ACHN (cell line): ENCODE data around the gene PLPP1.
A peak's percentile ranks its signal among the peaks of the same experiment; 100 is the strongest.

Experiments used
- DNase-seq: peaks from one replicate; pipeline ENCODE4 v3.0.0-alpha.2; 2015
- in situ Hi-C: cut with HindIII; loops from 2 replicates; pipeline ENCODE4 v1.10.0; 2017; ENCODE audit warnings: low sequenced_read_pairs, low pct_ligation_motif_present, low pct_unique_long_range_greater_than_20kb

Gene PLPP1

DNA sequence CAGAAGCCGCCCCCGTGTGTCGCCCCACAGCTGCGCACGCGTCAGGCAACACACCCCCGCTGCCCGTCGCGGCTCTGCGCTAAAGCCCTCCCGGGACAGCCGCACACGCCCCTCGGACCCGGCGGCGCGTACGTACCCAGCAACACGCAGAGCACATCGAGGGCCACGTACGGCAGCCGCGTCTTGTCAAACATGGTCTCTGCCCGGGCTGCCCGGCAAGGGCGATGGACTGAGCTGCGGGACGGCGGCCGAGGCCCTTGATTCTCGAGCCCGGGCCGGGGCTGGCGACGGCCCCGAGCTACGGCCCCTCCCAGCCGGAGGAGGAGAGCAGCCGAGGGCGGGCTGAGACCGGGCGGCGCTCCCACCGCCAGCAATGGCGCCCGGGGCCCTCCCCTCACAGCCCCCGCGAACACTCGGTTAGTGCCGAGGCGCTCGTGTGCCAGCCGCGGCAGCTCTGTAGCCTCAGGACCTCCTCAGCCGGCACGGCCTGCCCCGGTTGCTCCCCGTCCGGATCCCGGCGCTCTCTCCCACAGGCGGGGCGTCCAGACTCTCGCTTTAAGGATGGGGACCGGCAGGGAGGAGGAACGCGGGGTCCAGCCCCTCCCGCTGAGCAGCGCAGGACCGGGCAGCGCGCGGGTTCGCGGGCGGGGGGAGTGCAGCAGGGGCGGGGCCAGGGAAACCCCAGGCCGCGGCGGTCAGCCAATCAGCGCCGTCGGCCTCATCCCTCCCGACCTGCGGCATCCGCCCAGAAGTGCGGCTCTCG, at the start of gene PLPP1:
Gene PLPP1, minus strand, starts transcription at position 529 of the 763 bp plus-strand sequence. Its CDS starts 335 bp downstream, at position 194.
- in situ Hi-C loops = no loop called here
- peak; percentile 84 for DNase-seq

DNA sequence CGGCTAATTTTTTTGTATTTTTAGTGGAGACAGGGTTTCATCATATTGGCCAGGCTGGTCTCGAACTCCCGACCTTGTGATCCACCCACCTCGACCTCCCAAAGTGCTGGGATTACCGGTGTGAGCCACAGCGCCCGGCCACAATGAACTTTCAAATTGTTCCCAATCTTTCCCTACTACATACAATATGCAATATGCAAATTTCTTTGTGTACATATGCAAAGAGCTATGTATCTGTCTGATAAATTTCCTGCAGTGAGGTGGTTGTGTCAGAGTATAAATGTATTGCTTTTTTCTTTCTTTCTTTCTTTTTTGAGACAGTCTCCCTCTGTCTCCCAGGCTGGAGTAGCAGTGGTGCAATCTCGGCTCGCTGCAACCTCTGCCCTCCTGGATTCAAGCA, 48.8 kb upstream of the PLPP1 start:
- DNase-seq = no peak
- in situ Hi-C loops = no loop called here

DNA sequence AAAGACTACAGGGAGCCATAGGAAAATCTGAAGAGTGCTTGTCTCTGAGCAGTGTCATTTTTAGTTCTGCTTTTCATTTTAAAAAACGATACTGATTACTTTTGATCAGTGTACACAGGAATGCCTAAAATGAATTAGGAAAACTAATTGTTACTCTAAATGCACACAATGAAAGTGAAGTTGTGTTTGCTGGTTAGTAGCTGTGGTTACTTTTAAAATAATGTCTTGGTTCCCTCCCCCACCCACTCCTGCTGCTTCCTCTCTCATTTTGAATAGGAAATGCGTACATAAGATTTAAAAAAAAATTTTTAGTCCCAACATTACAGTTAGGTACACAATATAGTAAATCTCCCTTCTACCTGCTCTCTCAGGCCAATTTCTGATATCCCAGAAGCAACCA, 47.5 kb upstream of the PLPP1 start:
- in situ Hi-C loops = no loop called here
- DNase-seq = no peak

DNA sequence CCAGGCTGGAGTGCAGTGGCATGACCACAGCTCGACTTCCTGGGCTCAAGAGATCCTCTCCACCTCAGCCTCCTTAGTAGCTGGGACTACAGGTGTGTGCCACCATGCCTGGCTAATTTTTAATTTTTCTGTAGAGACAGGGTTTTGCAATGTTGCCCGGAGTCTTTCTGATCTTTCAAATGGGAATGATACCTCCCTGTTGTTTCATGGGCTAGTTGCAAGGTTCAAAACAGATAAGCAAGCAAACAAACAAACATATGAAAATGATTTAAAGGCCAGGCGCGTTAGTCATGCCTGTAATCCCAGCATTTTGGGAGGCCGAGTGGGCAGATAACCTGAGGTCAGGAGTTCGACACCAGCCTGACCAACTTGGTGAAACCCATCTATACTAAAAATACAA, 45.3 kb upstream of the PLPP1 start:
- in situ Hi-C loops = no loop called here

DNA sequence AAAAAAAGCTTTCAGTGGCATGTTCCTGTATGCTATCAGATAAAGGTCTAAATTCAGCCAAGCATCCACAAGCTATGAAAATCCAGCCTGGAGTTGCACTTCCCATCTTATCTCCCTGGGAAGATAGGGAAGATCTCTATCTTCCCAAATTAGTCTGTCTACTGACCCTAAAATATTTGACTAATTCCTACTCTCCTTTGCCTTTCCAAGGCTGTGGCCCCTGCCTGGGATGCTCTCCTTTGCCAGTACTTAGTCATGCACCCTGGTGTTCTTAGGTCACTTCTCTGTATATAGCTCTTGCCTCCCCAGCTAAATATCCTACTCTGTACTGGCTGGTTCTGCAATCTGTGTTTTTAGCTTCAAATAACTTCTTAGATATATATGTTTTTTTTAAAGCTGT, 44.0 kb upstream of the PLPP1 start:
- DNase-seq = no peak
- in situ Hi-C loops = no loop called here

More for the DNA sequence above, 45.3 kb upstream of the PLPP1 start:
- DNase-seq = no peak

DNA sequence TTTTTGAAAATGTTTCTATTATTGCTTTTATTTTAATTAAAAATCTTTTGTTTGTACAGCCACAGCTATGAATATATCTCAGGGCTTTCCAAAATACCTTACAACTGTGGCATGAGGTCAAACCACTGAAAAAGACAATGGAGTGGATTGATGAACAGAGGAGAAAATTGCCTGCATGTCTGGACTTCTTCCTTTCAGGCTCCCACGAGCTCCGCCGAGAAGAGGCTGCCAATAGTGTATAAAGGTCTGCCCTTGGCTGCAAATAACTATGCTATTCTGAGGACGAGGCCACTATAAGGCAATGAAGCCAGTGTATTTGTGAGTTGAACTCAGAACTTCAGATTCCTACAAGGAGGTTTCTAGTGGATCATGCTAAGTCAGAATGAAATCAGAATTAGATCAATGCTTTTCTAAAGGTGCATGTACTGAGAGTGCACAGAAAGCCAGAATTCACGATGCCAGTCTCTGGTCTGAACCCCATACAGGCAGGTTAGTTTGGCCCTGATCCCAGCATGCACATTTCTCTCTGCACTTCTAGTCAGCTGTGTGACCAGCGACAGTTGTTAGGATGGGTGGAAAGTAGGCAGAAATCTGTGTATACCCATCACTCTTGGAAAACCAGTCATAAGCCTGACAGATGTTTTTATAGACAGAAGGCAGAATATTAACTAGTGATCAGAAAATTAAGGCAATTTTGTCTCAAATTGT, 42.7 kb upstream of the PLPP1 start:
- no peak for DNase-seq
- in situ Hi-C loops = no loop called here

DNA sequence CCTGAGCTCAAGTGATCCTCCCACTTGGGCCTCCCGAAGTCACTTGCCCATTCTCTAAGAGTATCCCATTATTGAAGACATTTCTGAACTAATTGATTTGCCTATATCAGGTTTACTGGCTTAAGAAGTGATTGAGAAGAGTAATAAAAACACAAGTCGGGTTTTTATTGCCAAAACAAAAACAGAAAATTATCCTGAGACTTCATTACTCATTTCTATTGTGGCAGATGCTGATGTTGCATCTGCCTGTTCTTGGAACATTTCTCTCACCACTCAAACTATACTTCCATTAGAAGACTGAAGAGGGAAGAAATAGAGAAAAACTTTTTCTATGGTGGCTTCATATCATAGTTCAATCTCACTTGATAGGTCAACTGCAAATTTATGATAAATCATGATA, 41.9 kb upstream of the PLPP1 start:
- DNase-seq = no peak
- in situ Hi-C loops = no loop called here

DNA sequence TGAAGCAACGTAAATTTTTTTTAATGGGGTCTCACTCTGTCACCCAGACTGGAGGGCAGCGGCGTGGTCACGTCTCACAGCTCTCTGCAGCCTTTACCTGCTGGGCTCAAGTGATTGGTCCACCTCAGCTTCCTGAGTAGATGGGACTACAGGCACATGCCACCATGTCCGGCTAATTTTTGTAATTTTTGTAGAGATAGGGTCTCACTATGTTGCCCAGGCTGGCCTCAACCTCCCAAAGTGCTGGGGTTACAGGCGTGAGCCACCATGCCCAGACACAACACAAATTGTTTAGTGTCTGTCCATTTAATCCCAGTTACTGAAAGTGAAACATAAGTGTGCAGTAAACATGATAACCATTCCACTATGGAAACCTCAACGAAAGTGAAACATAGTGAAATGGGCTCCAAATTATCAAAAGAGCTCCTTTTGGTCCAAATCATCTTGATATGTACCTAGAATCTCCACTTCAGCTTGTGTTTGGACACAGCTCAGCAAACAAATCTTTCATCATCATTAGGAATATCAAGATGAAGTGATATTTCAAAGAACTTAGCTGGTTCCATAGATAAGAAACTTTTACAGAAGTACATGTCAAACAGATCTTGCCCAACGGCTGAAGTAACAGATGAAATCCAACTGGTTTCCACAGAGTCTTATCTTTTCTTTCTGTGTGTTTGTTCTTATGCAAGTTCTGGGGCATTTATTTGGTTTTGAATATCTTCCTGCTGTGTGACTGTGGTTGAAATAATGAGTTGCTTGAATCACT, 41.2 kb upstream of the PLPP1 start:
- DNase-seq = no peak
- in situ Hi-C loops = no loop called here

DNA sequence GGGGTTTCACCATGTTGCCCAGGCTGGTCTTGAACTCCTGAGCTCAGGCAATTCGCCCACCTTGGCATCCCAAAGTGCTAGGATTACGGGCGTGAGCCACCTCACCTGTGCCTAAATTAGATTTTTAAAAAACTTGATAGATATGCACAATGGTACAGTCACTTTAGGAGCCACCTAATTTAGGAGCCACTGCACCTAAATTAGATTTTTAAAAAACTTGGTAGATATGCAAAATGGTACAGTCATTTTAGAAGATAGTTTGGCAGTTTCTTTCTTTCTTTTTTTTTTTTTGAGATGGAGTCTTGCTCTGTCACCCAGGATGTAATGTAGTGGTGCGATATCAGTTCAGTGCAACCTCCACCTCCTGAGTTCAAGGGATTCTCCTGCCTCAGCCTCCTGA, 37.8 kb upstream of the PLPP1 start:
- no peak for DNase-seq
- in situ Hi-C loops = no loop called here

DNA sequence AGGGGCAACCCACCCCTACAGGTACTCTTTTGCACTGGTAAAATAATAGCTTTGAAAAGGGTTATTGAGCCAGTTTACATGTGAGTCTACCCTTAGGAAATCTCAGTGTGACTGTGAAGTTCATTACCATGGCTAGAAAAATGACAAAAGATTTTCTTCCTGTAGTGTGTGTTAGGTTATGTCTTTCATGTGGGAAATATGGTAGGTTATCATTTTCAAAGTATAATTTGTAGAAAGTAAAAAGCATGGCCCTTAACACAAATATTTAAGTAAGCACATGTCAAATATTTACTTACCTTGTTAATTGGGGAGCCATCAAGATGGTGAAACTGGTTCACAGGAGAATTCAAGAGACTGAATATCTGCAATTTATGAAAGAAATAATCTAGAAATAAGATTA, 37.3 kb upstream of the PLPP1 start:
- in situ Hi-C loops = no loop called here
- DNase-seq = no peak

DNA sequence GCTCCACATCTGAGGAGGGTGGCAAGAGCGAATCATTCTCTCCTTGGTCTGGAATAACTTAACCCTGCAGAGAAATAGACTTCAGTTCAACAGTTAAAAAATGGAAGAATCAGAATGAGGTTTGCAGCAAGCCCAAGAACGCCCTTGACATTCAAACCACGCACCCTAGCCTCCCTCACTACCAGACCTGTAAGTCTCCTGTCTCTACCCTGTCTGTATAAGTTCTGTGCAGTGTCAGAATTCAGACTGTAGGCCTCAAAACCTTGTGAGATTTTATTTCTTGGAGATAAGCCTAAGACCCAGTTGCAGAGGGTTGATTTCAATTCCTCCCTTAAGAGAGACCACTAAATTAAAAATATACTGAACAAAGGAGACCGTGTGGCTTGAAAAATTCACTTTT, 35.8 kb upstream of the PLPP1 start:
- in situ Hi-C loops = no loop called here
- DNase-seq = no peak

DNA sequence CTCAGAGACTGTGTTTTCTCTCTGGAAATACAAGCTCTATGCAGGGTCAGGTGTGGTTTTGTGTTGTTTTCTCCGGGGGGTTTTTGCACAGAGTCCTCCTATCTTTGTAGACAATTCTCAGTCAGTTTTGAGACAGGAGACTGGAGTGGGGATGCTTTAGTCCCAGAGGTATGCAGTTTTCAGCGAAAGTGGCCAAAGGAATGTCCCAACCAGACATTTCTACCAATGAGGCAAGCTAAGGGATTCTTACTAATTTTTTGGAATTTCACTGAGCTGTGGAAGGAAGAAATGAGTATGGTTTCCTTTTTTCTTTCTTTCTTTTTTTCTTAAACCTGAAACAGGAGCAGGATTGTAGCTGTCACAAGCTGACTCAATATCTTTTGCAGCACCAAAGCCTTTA, 35.3 kb upstream of the PLPP1 start:
- in situ Hi-C loops = no loop called here
- no peak for DNase-seq

DNA sequence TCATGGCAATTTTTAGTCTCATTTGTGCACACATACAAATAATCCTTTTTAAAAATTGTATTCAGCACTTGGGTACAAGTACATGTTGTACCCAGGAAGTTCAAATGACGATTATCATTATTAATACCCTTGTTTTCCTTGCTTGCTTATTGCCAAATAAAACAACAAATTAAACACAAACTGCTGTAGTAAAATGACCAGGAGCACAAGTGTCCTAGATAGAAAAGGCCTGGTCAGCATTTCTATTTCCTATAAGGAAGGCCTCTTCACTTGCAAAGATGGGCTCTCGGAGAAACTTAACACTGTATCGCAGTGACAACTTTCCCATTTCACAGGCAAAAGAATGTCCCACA, 34.7 kb upstream of the PLPP1 start:
- no peak for DNase-seq
- in situ Hi-C loops = no loop called here

DNA sequence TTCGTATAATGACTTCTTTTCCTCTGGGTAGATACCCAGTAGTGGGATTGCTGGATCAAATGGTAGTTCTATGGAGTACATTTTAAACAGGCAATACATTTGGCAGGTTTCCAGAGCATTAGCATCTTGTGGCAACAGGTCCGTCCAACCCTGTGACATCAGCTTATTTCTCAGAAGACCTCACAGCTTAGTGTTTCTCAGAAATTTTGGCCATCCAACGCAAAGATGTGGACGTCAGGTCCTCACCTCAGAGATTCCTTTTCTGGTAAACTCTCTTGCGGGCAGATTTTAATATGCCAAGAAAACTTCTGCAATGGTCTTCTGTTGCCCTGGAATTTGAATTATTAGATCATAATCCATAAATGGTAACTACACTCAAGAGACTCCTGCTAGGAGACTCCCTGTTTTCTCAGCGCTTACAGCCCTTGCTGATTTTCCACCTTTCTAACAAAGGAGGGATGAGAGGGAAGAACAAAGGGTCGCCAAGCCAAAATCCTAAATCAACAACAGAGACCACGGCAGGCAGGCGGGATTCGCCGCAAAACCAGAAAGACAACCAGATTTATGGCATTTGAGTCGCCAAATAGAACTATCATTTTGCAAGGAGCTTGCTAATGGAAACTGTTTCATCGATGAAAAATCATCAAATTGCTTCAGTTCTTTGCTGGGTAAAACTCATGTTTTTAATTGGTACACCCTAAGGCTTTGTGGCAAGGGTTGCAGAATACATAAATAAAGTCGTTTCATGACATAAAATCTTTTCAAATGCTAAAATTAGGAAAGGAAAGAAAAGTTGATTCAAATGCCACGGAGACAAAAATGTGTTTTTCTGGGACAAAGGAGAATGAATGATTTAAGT, 34.1 kb upstream of the PLPP1 start:
- DNase-seq = no peak
- in situ Hi-C loops = no loop called here

DNA sequence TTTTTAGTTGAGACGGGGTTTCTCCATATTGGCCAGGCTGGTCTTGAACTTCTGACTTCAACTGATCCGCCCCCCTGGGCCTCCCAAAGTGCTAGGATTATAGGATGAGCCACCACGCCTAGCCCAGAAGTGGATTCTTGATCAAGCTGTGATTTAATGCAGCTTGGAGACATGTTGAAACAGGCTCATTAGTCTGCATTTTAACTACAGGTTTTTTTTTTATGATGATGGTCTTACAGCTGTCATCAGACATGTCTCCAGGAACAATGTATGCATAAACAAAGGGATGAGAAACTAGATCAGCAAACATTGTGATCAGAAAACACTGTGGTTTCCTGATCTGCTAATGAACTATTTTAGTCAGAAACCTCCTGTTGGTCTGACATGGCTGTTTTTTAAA, 30.0 kb upstream of the PLPP1 start:
- DNase-seq = no peak
- in situ Hi-C loops = no loop called here

DNA sequence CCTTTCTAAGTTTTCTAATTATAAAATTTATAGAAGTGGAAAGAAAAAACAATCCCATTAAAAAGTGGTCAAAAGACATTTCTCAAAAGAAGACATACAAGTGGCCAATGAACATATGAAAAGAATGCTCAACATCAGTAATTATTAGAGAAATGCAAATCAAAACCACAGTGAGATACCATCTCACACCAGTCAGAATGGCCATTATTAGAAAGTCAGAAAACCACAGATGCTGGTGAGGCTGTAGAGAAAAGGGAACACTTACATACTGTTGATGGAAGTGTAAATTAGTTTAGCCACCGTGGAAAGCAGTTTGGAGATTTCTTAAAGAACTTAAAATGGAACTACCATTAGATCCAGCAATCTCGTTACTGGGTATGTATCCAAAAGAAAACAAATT, 23.7 kb upstream of the PLPP1 start:
- in situ Hi-C loops = no loop called here
- DNase-seq = no peak

DNA sequence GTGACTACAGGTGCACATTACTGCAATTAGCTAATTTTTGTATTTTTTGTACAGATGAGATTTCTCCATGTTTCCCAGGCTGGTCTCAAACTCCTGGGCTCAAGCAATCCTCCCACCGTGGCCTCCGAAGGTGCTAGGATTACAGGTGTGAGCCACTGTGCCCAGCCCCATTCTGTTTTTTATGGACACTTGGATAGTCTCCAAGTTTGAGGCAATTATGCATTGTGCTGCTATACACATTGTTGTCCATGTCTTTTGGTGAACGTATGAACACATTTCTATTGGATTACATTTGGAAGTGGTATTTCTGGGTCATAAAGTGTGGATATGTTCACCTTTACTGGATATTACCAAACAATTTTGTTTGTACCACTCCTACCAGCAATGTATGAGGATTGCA, 22.4 kb upstream of the PLPP1 start:
- DNase-seq = no peak
- in situ Hi-C loops = no loop called here

DNA sequence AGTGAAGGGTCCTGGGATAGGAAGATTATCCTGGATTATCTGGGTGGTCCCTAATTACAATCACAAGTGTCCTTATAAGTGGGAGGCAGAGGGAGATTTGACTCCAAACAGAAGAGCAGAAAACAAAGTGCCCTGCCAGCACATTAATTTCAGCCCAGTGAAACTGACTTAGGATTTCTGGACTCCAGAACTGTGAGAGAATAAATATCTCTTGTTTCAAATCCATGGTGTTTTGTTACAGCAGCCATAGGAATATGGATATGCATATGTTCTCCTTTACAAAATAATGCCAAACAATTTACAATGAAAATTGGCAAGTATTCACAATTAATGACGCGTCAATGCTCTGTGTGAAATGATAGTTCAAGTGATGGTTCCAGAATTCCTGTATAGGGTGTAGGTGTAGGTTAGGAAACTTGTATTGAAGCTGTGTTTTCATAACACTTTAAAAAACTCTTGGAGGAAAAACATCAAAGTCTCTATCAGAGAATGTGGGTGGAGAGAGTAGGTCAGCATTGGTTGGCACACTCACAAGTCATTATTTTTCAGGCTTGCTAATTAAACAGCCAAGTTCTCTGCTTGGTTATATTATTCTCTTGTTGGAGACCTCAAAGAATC, 19.9 kb upstream of the PLPP1 start:
- no peak for DNase-seq
- in situ Hi-C loops = no loop called here
